GM18511 (cell line): Measurements from ENCODE around the gene NCOA4.
"Not testable (repeated sequence)": the region's sequence is repeated elsewhere in the genome, so short reads cannot be mapped to it uniquely, and the experiment has no call there.

Experiments
- ATAC-seq: cut with Tn5 transposase; IDR thresholded peaks from one replicate; pipeline ENCODE4 v1.9.1; 2021; ENCODE audit warnings: mild to moderate bottlenecking, moderate library complexity; ENCODE audit not compliant: unreplicated experiment

The NCOA4 gene

DNA sequence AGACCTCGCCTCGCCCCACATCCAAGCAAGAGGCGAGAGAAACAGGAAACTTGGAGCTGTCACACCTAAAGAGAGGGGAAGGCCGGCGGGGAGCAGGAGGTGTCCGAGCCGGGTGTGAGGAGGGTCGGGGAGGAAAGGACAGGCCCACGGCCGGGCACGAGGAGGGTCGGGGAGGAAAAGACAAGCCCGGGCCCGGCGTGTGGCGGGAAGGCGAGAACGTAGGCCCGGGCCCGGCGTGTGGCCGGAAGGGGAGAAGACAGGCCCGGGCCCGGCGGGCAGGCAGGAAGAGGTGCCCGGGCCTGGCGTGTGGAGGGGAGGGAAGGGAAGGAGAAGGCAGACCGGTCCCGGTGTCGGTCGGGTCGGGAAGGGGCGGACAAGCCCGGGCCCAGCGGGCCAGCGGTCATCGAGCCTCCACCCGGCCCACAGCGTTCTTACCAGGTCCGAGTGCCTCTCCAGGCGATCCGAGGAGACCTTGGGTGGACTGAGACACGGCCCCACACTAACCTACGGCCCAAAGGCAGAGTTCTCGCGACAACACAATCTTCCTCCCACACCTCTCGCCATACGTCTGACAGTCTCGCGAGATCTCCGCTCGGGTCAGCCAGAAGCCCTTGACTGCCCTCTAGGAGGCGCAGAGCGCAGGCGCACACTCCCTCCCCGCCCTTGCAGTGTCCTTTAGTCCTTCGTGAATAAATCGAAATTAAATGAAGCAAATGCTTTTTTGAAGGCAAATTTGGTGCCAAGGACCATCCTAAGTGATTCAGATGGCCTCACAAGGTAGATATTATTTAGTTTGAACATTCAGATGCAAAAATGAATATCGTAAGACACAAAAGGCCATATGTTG, at the start of gene NCOA4:
Gene NCOA4, minus strand, starts transcription at position 533 of the 847 bp plus-strand sequence. CDS start 13,943 bp downstream, outside the sequence.
- peak; percentile 97 for ATAC-seq

DNA sequence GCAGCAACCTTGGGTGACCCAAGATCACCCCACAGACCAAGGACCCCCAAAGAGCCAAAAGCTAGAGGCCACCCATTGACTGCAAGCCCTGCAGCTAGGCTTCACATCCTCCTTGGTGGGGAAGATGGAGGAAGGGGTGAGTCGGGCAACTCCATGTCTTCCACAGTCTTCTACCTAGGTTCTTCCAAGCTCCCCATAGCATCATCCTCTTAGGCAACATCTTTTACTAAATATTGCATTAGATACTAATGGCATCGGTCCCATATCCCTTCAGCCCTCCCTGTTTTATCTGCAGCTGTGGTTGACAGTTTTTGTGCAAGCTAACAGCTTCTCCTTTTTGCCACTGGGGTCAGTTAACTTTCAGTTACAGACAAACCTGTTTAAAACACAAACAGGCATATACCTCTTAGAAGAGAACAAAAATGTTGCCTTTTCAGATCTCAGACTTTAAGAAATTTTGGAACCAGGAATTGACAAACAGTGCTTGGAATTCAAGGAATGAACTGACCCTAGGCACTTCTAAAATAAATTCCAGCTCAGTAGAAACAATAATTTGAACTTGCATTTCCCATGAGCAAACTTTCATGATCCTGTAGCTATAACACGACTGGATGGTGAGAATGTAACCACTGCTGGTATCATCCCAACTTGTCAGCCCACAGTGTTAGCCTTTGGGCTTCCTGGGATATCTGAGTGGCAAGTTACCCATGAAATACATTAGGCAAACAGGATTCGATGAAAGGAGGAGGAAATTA, 49.6 kb upstream of the NCOA4 start:
- ATAC-seq, result no peak

DNA sequence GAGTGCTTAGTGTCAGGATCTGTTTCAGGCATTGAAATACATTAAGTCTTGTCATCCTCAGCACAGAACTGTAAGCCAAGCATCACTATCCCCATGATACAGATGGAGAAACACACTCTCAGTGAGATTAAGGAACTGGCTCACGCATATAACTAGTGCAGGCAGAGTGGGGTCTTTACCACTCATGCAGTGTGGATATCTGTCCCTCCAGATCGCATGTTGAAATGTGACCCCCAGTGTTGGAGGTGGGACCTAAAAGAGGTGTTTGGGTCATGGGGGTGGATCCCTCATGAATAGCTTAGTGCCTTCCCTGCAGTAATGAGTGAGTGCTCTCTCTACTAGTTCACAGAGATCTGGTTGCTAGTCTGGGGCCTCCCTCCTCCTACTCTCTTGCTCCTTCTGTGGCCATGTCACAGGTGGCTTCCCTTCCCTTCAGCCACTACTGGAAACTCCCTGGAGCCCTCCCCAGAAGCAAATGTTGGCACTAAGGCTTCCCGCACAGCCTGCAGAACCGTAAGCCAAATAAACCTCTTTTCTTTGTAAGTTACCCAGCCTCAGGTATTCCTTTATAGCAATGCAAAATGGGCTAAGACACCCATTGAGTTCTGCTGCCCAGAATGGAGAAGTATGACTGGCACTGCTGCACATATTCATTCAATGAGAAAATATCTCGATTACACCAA, 47.4 kb upstream of the NCOA4 start:
- no peak for ATAC-seq

DNA sequence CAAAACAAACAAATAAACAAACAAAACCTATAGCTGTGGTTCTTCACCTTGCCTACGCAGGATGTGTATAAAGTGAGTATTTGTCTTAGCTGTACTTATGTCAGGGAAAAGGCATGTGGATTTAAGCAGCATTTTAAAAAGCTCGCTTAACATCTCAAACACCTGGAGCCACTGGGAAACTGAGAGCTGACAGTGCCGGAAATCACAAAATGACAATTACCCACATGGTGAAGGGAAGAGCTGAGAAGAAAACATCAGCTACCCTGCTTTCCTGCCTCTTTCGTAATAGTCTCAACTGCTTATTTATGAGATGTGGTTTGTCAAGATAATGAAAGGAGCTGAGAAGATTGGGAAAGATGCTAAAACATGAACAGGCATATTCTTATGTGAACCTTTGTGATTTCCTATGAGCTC, 46.7 kb upstream of the NCOA4 start:
- no peak for ATAC-seq

DNA sequence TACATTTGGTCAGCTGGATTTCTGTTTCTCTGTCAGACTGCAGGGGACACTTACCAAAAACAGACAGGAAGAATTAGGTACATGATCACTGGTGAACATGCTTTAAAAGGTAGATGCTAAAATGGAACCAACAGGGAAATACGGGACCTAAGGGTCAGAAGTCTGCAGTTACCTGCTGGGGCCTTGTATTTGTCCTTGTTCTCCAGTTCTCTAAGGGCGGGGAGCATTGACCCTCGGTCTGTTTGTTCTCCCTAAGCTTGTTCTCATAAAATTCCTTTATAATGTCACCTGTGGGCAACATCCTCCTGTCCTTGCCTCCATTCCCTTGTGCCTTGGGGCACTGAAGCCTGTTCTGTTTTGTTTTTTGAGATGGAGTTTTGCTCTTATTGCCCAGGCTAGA, 45.4 kb upstream of the NCOA4 start:
- ATAC-seq, result no peak

DNA sequence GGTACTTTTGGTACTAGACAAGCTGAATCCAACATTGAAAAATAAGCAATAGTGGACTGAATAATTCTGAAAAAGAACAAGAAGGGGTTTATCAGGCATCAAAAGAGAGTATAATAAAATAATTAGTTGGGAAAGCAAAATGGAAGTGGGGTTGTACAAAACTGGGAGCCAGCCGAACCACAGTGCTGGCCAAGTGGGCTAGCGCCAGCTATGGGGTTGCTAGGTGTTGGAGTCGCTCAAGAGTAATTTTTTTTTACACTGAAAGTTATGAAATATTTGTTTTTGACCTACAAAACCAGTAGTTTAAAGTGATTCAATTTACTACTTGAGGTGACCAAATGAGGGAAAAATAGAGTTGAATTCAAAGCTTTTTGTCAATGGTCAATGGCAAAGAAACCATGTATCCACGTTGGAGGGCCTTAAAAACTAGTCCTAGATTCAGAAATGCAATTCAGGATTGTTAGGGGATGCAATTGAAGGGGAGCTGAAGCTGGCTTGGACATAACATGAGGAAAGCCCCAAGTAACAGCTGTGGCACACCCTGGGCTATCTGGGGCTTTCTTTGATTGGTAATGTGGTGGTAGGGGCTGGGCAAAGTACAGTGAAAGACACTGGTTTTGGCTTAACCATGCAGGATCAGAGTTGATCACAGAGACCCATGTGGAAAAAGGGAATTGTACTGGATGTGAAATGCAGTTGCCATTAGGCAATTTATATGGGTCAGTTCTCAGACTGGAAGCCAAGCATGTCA, 43.9 kb upstream of the NCOA4 start:
- no peak for ATAC-seq

DNA sequence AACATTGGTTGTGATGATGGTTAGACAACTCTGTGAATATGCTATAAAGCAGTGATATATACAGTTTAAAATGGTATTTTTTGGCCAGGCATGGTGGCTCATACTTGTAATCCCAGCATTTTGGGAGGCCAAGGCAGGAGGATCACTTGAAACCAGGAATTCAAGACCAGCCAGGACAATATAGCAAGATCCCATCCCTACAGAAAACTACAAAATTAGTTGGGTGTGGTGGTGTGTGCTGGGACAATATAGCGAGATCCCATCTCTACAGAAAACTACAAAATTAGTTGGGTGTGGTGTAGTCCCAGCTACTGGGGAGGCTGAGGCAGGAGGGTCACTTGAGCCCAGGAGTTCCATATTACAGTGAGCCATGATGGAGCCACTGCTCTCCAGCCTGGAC, 43.1 kb upstream of the NCOA4 start:
- no peak for ATAC-seq

DNA sequence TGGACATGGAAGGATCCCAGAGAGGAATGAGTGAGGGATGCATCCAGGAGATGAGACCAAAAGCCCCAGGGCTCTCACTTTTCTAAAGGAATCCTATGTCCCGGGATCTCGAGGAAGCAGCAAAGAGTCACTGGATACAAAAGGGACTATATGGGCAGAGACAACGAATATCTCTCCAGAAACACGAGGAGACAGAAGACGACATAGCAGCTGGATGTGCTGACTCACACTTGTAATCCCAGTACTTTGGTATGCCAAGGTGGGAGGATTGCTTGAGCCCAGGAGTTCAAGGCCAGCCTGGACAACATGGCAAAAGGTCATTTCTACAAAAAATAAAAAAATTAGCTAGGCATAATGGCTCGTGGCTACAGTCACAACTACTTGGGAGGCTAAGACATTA, 40.3 kb upstream of the NCOA4 start:
- ATAC-seq, result no peak

DNA sequence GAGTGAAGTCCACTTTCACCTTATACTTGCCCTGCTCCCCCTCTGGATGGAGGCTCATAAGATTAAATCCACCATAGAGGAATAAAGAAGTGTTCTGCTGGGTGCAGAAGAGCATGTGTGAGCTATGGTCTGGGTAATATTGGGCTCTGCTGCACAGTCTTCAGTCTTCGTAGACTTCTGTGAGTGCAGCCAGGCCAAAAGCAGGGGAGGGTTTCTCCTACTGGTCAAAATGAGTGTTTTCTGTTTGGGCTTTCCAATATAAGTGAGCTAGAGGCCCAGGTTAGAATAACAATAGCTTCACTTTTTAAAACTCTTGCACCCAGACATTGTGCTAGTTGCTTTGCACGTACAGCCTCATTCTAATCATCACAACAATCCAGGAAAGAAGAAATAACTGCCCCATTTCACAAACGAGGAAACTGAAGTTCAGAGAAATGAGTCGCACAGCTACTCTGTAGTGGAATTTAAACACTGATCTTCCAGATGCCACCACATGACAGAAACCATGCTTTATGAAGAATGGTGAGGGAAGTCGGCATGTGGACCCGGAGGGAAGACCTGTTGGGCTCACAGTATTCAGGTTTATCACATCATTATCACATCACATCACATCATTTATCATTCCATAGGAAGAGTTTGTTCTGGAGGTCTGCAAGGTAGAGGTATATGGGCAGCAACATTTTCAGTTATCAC, 39.5 kb upstream of the NCOA4 start:
- ATAC-seq, result no peak

DNA sequence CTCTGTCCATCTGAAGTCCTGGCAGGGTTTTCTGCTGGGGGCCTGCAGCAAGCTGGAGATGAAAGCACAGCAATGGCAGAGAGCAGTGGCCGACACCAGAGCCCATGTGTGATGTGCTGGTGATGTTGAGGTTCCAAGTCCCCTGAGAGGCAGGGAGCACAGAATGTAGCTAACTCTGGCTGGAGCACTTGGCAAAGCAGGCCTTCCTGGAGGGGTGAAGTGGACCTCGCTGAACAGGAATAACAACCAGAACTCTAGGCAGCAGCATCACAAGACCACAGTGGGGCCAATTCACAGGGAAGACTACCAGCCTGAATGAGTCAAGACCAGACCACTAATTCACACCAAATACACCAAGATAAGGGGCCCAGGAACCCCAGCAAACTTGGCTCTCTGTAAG, 38.5 kb upstream of the NCOA4 start:
- no peak for ATAC-seq

DNA sequence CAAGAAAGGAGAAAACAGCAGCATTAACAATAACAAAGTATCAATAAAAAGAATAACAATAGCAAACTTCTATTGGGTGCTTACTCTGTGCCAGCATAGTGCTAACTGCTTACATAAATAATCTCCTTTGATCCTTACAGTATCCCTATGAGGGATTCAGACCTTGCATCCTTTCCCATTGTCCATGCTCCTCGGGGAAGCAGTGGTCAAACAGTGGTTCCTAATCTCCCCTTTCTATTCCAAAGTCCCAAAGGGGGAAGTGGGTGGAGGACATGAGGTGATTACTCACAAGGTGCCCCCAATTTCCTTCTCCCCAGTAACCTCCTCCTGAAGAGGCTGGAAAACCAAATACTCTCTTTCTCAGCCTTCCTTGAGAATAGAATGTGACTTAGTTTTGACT, 37.7 kb upstream of the NCOA4 start:
- ATAC-seq, result no peak

DNA sequence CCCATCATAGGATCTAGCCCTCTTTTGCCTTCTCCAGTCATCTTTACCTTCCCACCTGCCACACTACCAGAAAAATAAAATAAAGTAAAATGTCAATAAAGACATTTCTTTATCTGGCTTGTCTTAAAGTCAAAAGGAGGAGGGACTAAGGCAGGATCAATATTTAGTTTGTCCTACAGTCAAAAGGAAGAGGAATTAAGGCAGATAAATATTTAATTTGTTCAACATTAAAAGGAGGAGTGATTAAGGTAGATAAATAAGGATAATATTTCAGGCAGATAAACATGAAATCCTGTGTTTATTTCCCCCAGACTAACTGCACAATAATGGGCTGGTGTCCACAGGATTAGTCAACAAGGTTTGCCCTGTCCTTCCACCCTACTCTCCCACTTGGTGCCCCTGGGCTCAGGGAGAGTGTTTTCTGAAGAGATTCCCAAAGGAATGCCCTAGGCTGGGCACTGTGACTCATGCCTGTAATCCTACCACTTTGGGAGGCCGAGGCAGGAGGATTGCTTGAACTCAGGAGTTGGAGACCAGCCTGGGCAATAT, 33.9 kb upstream of the NCOA4 start:
- ATAC-seq, result no peak

DNA sequence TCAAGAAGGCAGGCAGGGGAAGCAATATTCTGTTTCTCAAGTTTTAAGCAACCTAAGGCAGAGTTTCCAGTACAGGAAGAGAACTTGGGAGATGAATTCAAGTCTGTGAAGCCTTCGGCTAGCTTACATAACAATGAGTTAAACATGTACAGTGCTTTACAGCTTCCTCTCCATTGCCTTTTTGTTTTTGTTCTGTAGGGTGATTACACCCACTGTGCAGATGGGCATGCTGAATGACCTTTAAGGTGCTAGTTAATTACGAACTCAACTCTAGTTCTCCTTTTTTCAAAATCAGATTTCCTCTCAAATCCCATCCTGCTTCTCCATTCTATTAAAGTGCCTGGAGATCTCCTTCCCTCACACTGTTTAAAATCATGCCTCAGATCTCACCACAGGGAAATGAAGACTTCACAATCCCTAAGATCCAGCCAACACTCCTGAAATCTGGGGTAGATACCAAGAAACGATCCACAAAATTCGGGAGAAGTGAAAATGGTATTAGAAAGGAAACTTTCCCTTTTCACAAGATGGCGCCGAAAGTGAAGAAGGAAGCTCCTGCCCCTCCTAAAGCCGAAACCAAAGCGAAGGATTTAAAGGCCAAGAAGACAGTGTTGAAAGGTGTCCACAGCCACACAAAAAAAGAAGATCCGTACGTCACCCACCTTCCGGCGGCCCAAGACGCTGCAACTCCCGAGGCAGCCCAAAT, 32.5 kb upstream of the NCOA4 start:
- no peak for ATAC-seq

DNA sequence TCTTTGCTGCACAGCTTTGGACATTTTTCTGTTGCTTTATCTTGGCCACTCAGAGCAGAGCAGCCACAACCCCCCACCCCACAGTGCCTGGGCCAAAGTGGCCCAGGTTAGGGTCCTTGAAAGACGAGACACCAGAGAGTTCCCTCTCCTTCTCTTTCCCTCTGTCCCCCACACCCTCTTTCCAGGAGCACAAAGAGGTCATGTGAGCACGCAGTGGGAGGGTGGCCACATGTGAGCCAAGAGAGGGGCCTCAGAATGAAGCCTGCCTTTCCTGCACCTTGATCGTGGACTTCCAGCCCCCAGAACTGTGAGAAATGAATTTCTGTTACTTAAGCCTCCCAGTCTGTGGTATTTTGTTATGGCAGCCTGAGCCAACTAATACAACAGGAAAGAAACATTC, 30.3 kb upstream of the NCOA4 start:
- ATAC-seq, result no peak

DNA sequence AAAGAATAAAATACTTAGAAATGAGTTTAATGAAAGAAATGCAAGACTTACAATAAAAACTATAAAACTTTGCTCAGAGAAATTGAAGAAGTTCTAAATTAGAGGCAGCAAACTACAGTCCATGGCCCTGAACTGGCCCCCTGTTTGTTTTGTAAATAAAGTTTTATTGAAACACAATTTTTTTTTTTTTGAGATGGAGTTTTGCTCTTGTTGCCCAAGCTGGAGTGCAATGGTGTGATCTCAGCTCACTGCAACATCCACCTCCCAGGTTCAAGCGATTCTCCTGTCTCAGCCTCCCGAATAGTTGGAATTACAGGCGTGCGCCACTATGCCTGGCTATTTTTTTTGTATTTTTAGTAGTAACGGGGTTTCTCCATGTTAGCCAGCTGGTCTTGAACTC, 27.5 kb upstream of the NCOA4 start:
- not testable (repeated sequence) for ATAC-seq

DNA sequence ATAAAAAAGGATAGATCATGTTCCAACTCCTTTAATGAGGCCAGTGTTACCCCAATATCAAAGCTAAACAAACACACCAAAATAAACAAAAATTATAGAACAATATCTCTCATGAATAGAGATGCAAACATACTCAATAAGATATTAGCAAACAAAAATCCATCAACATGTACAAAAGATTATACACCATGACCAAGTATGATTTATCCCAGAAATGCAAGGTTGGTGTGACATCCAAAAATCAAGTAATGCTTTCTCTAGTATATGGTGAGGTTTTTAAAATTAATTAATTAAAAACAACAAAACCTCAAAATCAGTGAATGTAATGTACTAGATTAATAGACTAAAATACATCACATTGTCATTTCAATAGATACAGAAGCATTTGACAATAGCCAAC, 26.6 kb upstream of the NCOA4 start:
- ATAC-seq, result no peak

DNA sequence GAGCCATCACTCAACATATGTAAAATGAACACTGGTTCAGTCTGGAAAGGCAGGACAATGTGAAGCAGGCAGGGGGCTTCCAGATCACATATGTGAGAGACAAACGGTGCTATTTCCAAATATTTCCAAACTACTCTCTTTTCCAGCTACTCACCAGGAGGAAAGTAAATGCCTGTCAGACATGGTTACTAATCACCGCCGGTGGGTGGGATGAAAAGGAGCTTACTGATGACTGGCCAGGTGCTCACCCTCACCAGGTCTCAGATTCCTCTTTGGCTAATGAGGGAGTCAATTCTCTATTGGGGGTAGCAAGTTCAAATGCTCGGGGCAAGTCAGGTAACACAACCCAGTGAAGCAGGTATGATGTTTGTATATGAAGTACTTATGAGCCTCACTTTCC, 25.3 kb upstream of the NCOA4 start:
- no peak for ATAC-seq

DNA sequence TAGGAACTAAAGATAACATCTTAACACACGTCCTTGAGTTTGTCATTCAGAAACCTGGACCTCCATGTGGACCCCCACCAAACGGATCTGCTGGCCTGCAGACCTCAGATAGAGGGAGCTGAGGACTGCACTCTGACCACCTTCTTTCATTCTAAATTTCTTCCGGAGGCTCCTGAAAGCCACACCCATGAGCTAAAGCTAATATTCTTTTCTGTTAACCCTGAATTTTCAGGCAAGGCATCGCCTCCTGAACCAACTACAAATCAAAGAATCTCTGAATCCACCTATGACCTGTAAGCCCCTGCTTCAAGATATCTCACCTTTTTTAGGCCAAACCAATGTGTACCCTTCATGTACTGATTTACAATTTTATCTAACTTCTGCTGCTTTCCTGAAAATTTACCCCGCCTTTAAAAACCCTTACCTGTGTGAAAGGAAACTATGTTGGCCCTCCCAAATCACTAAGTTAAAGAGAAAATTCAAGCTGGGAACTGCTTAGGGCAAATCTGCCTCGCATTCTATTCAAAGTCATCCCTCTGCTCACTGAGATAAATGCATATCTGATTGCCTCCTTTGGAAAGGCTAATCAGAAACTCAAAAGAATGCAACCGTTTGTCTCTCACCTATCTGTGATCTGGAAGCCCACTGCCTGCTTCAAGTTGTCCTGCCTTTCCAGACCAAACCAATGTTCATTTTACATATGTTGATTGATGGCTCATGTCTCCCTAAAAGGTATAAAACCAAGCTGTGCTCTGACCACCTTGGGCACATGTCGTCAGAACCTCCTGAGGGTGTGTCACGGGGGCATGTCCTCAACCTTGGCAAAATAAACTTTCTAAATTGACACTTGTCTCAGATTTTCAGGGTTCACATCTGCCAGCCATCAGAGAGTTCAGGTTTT, 23.4 kb upstream of the NCOA4 start:
- ATAC-seq, result no peak
